Activated naive CD4-positive, alpha-beta T cell treated with anti-CD3 and anti-CD28 coated beads, Interleukin-2, amount 10 ng/mL, durations not matched to agents 7 days and 5 days (primary cell): ENCODE data around the gene ASCC2.
A peak's percentile ranks its signal among the peaks of the same experiment; 100 is the strongest.

Experiments used
- CTCF ChIA-PET: fragments of 350-600 bp; sonication (Branson Sonifier 250); formaldehyde crosslinking; loops from one replicate; lab custom pipeline; 2021; ENCODE audit warnings: antibody characterized with exemption; lab: Charles Lee
- DNase-seq: peaks from one replicate; pipeline ENCODE4 v3.0.0-alpha.2; 2020
- H3K27ac Mint-ChIP-seq: one replicate; pipeline ENCODE4 v1.8.0; 2021; ENCODE audit warnings: mild to moderate bottlenecking, moderate library complexity, mixed read lengths
- H3K27me3 Mint-ChIP-seq: one replicate; pipeline ENCODE4 v1.8.0; 2021; ENCODE audit warnings: mild to moderate bottlenecking, mixed read lengths
- H3K36me3 Mint-ChIP-seq: one replicate; pipeline ENCODE4 v1.8.0; 2021; ENCODE audit warnings: mixed read lengths
- H3K4me1 Mint-ChIP-seq: one replicate; pipeline ENCODE4 v1.8.0; 2021; ENCODE audit warnings: mixed read lengths
- H3K4me3 Mint-ChIP-seq: one replicate; pipeline ENCODE4 v1.8.0; 2021; ENCODE audit warnings: mild to moderate bottlenecking, moderate library complexity, mixed read lengths
- H3K9me3 Mint-ChIP-seq: one replicate; pipeline ENCODE4 v1.8.0; 2021; ENCODE audit warnings: mixed read lengths

Gene ASCC2

GRCh38 chr22:29820961-29821290 is 17.1 kb downstream of the ASCC2 start:
- Mint-ChIP-seq H3K36me3 (peaks cover 54% of the 10 kb centered on the region), H3K27me3 (no peaks in the 10 kb centered on the region), H3K4me3 (no peak overlapping the region), H3K4me1 (peaks cover 12% of the 10 kb centered on the region), H3K27ac (peak overlapping the region; percentile 82), H3K9me3 (no peaks in the 10 kb centered on the region)
- DNase-seq, result no peak
- CTCF ChIA-PET, result interaction anchor here (1.2 kb wide), 1 partner anchor 62 kb away, joined by 3 read pairs; the partner anchor contains the start of gene MTMR3

GRCh38 chr22:29819501-29819900 is 18.6 kb downstream of the ASCC2 start:
- Mint-ChIP-seq H3K36me3 (peaks cover 52% of the 10 kb centered on the region), H3K4me1 (peaks cover 12% of the 10 kb centered on the region), H3K27me3 (no peaks in the 10 kb centered on the region), H3K4me3 (no peak overlapping the region), H3K27ac (no peak overlapping the region), H3K9me3 (no peaks in the 10 kb centered on the region)
- no peak for DNase-seq
- CTCF ChIA-PET, result no interaction called here

GRCh38 chr22:29817724-29818123 is 20.4 kb downstream of the ASCC2 start:
- Mint-ChIP-seq H3K36me3 (peaks cover 54% of the 10 kb centered on the region), H3K27ac (no peak overlapping the region), H3K4me1 (peaks cover 12% of the 10 kb centered on the region), H3K27me3 (no peaks in the 10 kb centered on the region), H3K9me3 (no peaks in the 10 kb centered on the region), H3K4me3 (no peak overlapping the region)
- CTCF ChIA-PET, result no interaction called here
- no peak for DNase-seq

GRCh38 chr22:29816980-29817379 is 21.1 kb downstream of the ASCC2 start:
- Mint-ChIP-seq H3K27ac (no peak overlapping the region), H3K27me3 (no peaks in the 10 kb centered on the region), H3K4me1 (peaks cover 9% of the 10 kb centered on the region), H3K9me3 (no peaks in the 10 kb centered on the region), H3K36me3 (peaks cover 56% of the 10 kb centered on the region), H3K4me3 (no peak overlapping the region)
- DNase-seq, result no peak
- CTCF ChIA-PET, result no interaction called here

GRCh38 chr22:29816539-29816938 is 21.5 kb downstream of the ASCC2 start:
- CTCF ChIA-PET, result interaction anchor here (0.8 kb wide), 1 partner anchor 181 kb away, joined by 3 read pairs; no protein-coding TSS in a partner anchor
- peaks cover 5% of the 10 kb centered on the region for H3K4me1 Mint-ChIP-seq
- no peaks in the 10 kb centered on the region for H3K27me3 Mint-ChIP-seq
- H3K36me3 Mint-ChIP-seq, result peaks cover 59% of the 10 kb centered on the region
- DNase-seq, result no peak
- H3K27ac Mint-ChIP-seq, result no peak overlapping the region
- H3K4me3 Mint-ChIP-seq, result no peak overlapping the region
- H3K9me3 Mint-ChIP-seq, result no peaks in the 10 kb centered on the region

GRCh38 chr22:29816128-29816527 is 21.9 kb downstream of the ASCC2 start:
- Mint-ChIP-seq H3K27ac (no peak overlapping the region), H3K4me3 (no peak overlapping the region), H3K9me3 (no peaks in the 10 kb centered on the region), H3K27me3 (no peaks in the 10 kb centered on the region), H3K4me1 (peaks cover 1% of the 10 kb centered on the region), H3K36me3 (peaks cover 57% of the 10 kb centered on the region)
- no peak for DNase-seq
- CTCF ChIA-PET, result interaction anchor here (0.8 kb wide), 1 partner anchor 182 kb away, joined by 3 read pairs; no protein-coding TSS in a partner anchor

GRCh38 chr22:29815580-29815979 is 22.5 kb downstream of the ASCC2 start:
- H3K27me3 Mint-ChIP-seq, result no peaks in the 10 kb centered on the region
- H3K27ac Mint-ChIP-seq, result no peak overlapping the region
- H3K9me3 Mint-ChIP-seq, result no peaks in the 10 kb centered on the region
- no peak for DNase-seq
- H3K4me1 Mint-ChIP-seq, result no peaks in the 10 kb centered on the region
- H3K36me3 Mint-ChIP-seq, result peaks cover 59% of the 10 kb centered on the region
- CTCF ChIA-PET, result interaction anchor here (0.8 kb wide), 1 partner anchor 182 kb away, joined by 3 read pairs; no protein-coding TSS in a partner anchor
- H3K4me3 Mint-ChIP-seq, result no peak overlapping the region

GRCh38 chr22:29814003-29814402 is 24.1 kb downstream of the ASCC2 start:
- Mint-ChIP-seq H3K4me3 (no peak overlapping the region), H3K9me3 (no peaks in the 10 kb centered on the region), H3K27me3 (no peaks in the 10 kb centered on the region), H3K36me3 (peaks cover 59% of the 10 kb centered on the region), H3K27ac (no peak overlapping the region), H3K4me1 (no peaks in the 10 kb centered on the region)
- no peak for DNase-seq
- CTCF ChIA-PET, result no interaction called here

GRCh38 chr22:29813563-29813962 is 24.5 kb downstream of the ASCC2 start:
- CTCF ChIA-PET, result no interaction called here
- H3K9me3 Mint-ChIP-seq, result no peaks in the 10 kb centered on the region
- H3K27me3 Mint-ChIP-seq, result no peaks in the 10 kb centered on the region
- no peaks in the 10 kb centered on the region for H3K4me1 Mint-ChIP-seq
- H3K36me3 Mint-ChIP-seq, result peaks cover 56% of the 10 kb centered on the region
- H3K27ac Mint-ChIP-seq, result no peak overlapping the region
- no peak overlapping the region for H3K4me3 Mint-ChIP-seq
- no peak for DNase-seq

GRCh38 chr22:29813126-29813525 is 24.9 kb downstream of the ASCC2 start:
- H3K27ac Mint-ChIP-seq, result no peak overlapping the region
- peaks cover 56% of the 10 kb centered on the region for H3K36me3 Mint-ChIP-seq
- CTCF ChIA-PET, result no interaction called here
- H3K9me3 Mint-ChIP-seq, result no peaks in the 10 kb centered on the region
- H3K4me3 Mint-ChIP-seq, result no peak overlapping the region
- DNase-seq, result no peak
- H3K4me1 Mint-ChIP-seq, result no peaks in the 10 kb centered on the region
- H3K27me3 Mint-ChIP-seq, result no peaks in the 10 kb centered on the region

- no peak for DNase-seq
- H3K4me1 Mint-ChIP-seq, result no peaks in the 10 kb centered on the region
- no peak overlapping the region for H3K27ac Mint-ChIP-seq
- CTCF ChIA-PET, result interaction anchor here (0.6 kb wide), 1 partner anchor 49 kb away, joined by 3 read pairs; no protein-coding TSS in a partner anchor
- peaks cover 59% of the 10 kb centered on the region for H3K36me3 Mint-ChIP-seq
- no peak overlapping the region for H3K4me3 Mint-ChIP-seq
- no peaks in the 10 kb centered on the region for H3K9me3 Mint-ChIP-seq
- H3K27me3 Mint-ChIP-seq, result no peaks in the 10 kb centered on the region
Measured at GRCh38 chr22:29811377-29811776, 26.7 kb downstream of the ASCC2 start.

- Mint-ChIP-seq H3K27ac (no peak overlapping the region), H3K4me1 (no peaks in the 10 kb centered on the region), H3K27me3 (no peaks in the 10 kb centered on the region), H3K36me3 (peaks cover 62% of the 10 kb centered on the region), H3K9me3 (no peaks in the 10 kb centered on the region), H3K4me3 (no peak overlapping the region)
- no peak for DNase-seq
- CTCF ChIA-PET, result no interaction called here
Measured at GRCh38 chr22:29810216-29810615, 27.9 kb downstream of the ASCC2 start.

GRCh38 chr22:29806196-29806595 is 31.9 kb downstream of the ASCC2 start:
- DNase-seq, result no peak
- CTCF ChIA-PET, result interaction anchor here (0.9 kb wide), 1 partner anchor 79 kb away, joined by 3 read pairs; no protein-coding TSS in a partner anchor
- H3K9me3 Mint-ChIP-seq, result no peaks in the 10 kb centered on the region
- H3K4me3 Mint-ChIP-seq, result no peak overlapping the region
- H3K36me3 Mint-ChIP-seq, result peaks cover 50% of the 10 kb centered on the region
- no peaks in the 10 kb centered on the region for H3K4me1 Mint-ChIP-seq
- H3K27ac Mint-ChIP-seq, result no peak overlapping the region
- no peaks in the 10 kb centered on the region for H3K27me3 Mint-ChIP-seq

- DNase-seq, result no peak
- Mint-ChIP-seq H3K4me3 (no peak overlapping the region), H3K36me3 (peaks cover 52% of the 10 kb centered on the region), H3K27me3 (no peaks in the 10 kb centered on the region), H3K9me3 (no peaks in the 10 kb centered on the region), H3K4me1 (no peaks in the 10 kb centered on the region), H3K27ac (no peak overlapping the region)
- CTCF ChIA-PET, result interaction anchor here (0.6 kb wide), 1 partner anchor 8 kb away, joined by 3 read pairs; no protein-coding TSS in a partner anchor
Measured at GRCh38 chr22:29804985-29805384, 33.1 kb downstream of the ASCC2 start.

- Mint-ChIP-seq H3K4me1 (peaks cover 10% of the 10 kb centered on the region), H3K9me3 (no peaks in the 10 kb centered on the region), H3K36me3 (peaks cover 60% of the 10 kb centered on the region), H3K4me3 (no peak overlapping the region), H3K27ac (no peak overlapping the region), H3K27me3 (no peaks in the 10 kb centered on the region)
- CTCF ChIA-PET, result interaction anchor here (0.6 kb wide), 1 partner anchor 287 kb away, joined by 4 read pairs; no protein-coding TSS in a partner anchor
- DNase-seq, result no peak
Measured at GRCh38 chr22:29803190-29803589, 34.9 kb downstream of the ASCC2 start.
